Colonic mucosa (tissue), 4 donors: ENCODE results near the gene AATK. TPM values are rescaled to one million over a fixed set of nuclear protein-coding genes. Genes with fewer than 3 reads are reported as not detected.

Source experiments
- DNase-seq: peaks from one replicate; pipeline ENCODE4 v3.0.0-alpha.2; 2020
- H3K27ac ChIP-seq: fragments of 200-600 bp; one replicate; pipeline ENCODE4 v1.8.0; 2021
- H3K27me3 ChIP-seq: fragments of 200-600 bp; one replicate; pipeline ENCODE4 v1.8.0; 2021
- H3K36me3 ChIP-seq: fragments of 200-600 bp; one replicate; pipeline ENCODE4 v1.8.0; 2021
- H3K4me1 ChIP-seq: fragments of 200-600 bp; one replicate; pipeline ENCODE4 v1.8.0; 2021; ENCODE audit warnings: mild to moderate bottlenecking
- H3K4me3 ChIP-seq: fragments of 200-600 bp; one replicate; pipeline ENCODE4 v1.8.0; 2021
- H3K9ac ChIP-seq, 2 donors: one replicate each; pipeline ENCODE4 v1.7.0; 2013; ENCODE audit warnings: control low read depth in 2 of 2, low read depth in 2 of 2, low read length in 2 of 2
- H3K9me3 ChIP-seq: fragments of 200-600 bp; one replicate; pipeline ENCODE4 v1.8.0; 2021
- intact Hi-C: fragments of 100-400 bp; cut with DNase I; formaldehyde crosslinking; loops from one replicate; pipeline ENCODE4 v1.14.1; 2022
- total RNA-seq, 2 donors: library from RNA; stranded (reverse); fragmentation: NEBNext Ultra II Directional in 1 of 2; extraction: Animal tissue kit (Norgen Biotek cat#: 25700) in 1 of 2; gene quantifications; one replicate each; pipeline ENCODE4 v1.2.1, GENCODE V29; 2021
- TF ChIP-seq, protein P1 (sequence below): fragments of 200-600 bp; IDR thresholded peaks from one replicate; pipeline ENCODE4 v1.8.0; 2022; ENCODE audit warnings: antibody characterized with exemption, mild to moderate bottlenecking
- donor health status: healthy.
- donor health status: DM: no; HTN: no; CAD: no.
- donor health status: DM: no; HTN: no; CAD: no.

AATK gene
- total RNA-seq, 2 donors from 2014 or later = 9.1 to 13.3 TPM

DNA sequence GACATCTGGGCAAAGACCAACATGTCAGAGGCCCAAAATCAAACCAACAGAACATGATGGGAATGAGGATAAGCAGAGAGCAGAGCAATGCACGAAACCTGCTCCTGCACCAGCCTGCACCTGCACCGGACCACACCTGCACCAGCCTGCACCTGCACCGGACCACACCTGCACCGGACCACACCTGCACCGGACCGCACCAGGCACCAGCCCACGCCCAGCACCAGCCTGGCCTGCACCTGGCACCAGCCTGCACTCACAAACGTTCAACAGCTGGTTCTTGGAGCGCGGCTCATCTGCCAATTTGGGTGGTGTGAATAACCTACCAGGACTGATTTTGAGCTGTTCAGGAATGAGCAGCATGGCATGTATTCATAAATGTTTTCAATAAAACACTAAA is 38.6 kb upstream of the AATK start:
- TF ChIP-seq, protein P1, sequence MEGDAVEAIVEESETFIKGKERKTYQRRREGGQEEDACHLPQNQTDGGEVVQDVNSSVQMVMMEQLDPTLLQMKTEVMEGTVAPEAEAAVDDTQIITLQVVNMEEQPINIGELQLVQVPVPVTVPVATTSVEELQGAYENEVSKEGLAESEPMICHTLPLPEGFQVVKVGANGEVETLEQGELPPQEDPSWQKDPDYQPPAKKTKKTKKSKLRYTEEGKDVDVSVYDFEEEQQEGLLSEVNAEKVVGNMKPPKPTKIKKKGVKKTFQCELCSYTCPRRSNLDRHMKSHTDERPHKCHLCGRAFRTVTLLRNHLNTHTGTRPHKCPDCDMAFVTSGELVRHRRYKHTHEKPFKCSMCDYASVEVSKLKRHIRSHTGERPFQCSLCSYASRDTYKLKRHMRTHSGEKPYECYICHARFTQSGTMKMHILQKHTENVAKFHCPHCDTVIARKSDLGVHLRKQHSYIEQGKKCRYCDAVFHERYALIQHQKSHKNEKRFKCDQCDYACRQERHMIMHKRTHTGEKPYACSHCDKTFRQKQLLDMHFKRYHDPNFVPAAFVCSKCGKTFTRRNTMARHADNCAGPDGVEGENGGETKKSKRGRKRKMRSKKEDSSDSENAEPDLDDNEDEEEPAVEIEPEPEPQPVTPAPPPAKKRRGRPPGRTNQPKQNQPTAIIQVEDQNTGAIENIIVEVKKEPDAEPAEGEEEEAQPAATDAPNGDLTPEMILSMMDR = no peak
- Histone ChIP-seq H3K27ac (no peak overlapping the region), H3K9me3 (no peaks in the 10 kb centered on the region), H3K4me3 (no peak overlapping the region), H3K4me1 (no peaks in the 10 kb centered on the region), H3K9ac (no peak overlapping the region), H3K27me3 (no peaks in the 10 kb centered on the region), H3K36me3 (no peaks in the 10 kb centered on the region)
- intact Hi-C loops = no loop called here
- no peak for DNase-seq

DNA sequence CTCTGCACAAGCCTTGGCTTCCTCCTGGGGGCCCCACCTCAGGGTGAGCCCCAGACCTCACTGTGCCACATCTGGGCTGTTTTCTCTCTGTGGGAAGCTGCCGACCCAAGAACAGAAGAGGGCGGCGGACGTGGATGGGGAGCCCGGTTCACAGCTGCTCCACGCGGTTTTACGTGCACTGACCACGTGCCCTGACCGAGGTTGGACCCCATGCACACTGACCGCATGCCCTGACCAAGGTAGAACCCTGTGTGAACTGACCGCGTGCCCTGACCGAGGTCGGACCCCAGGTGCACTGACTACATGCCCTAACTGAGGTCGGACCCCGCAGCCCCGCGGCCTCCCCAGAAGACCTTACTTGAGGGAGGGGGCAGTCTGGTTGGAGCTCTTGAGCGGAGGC is 37.1 kb upstream of the AATK start:
- H3K4me3 ChIP-seq = no peak overlapping the region
- TF ChIP-seq, protein P1 = no peak

DNA sequence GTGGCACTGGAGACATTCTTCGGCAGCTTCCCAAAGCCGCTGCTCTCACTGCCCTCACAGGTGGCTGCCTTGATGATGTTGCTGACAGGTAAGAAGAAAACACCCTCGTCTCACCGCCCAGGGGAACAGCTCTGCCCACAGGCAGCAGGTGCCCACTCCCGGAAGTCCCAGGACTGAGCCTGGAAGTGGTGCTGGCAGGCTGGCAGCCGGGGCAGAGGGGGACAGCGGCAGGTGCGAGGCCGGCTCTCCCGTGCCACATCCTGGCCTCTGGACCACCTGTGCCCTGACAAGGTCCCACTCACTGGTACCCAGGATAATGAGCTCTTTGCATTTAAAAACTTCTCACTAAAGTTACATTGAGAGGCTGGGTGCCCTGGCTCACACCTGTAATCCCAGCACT is 36.3 kb upstream of the AATK start:
- Histone ChIP-seq H3K4me1 (no peaks in the 10 kb centered on the region), H3K36me3 (no peaks in the 10 kb centered on the region), H3K27ac (no peak overlapping the region), H3K9me3 (no peaks in the 10 kb centered on the region), H3K4me3 (no peak overlapping the region), H3K9ac (no peak overlapping the region), H3K27me3 (no peaks in the 10 kb centered on the region)
- intact Hi-C loops = no loop called here
- no peak for DNase-seq
- TF ChIP-seq, protein P1 = no peak

More for the DNA sequence above, 37.1 kb upstream of the AATK start:
- H3K27me3 ChIP-seq = no peaks in the 10 kb centered on the region
- no peaks in the 10 kb centered on the region for H3K36me3 ChIP-seq
- no peak for DNase-seq
- H3K9me3 ChIP-seq = no peaks in the 10 kb centered on the region
- no peak overlapping the region for H3K27ac ChIP-seq
- H3K9ac ChIP-seq = no peak overlapping the region
- no peaks in the 10 kb centered on the region for H3K4me1 ChIP-seq
- intact Hi-C loops = no loop called here

DNA sequence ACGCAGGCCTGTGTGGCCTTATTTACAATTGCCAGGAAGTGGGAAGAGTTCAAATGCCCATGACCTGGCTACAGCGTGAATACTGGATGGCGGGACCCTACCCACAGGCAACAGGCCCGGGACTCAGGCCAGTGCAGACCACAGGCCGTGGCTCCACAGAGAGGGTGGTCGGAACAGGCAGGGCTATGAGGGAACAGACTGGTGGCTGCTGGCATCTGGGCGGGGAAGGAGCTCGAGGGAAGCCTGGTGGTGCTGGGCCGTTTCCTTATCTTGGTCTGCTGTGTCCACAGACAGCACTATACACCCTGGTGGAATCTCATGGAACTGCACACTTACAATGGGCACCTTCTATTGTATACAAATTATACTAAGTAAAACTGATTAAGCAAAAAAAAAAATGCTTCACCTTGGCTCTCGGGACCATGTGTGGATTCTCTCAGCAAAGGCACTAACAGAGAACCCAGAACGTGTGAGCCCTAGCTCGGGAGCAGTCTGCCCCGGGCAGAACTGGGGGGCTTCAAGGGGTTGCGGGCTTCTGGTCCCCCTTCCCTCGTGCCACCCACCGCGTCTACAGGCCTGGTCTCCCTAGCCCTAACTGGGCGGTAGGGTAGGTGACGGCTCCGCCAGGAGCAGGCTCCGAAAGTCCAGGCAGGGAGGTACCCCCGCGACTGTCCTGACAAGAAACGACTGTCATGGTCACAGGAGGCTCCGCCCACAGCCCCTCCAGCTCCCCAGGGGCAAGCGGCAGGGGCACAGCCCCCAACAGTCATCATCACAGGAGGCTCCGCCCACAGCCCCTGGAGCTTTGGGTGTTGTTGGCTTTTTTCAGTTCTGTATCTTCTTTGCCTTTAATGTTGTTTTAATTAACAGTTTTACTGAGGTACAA is 34.9 kb upstream of the AATK start:
- DNase-seq = peak; percentile 75
- no peak overlapping the region for H3K9ac ChIP-seq
- no peaks in the 10 kb centered on the region for H3K27me3 ChIP-seq
- H3K4me1 ChIP-seq = no peaks in the 10 kb centered on the region
- no peaks in the 10 kb centered on the region for H3K9me3 ChIP-seq
- no peak overlapping the region for H3K4me3 ChIP-seq
- TF ChIP-seq, protein P1 = peak; percentile 45
- H3K36me3 ChIP-seq = no peaks in the 10 kb centered on the region
- intact Hi-C loops = no loop called here
- no peak overlapping the region for H3K27ac ChIP-seq

DNA sequence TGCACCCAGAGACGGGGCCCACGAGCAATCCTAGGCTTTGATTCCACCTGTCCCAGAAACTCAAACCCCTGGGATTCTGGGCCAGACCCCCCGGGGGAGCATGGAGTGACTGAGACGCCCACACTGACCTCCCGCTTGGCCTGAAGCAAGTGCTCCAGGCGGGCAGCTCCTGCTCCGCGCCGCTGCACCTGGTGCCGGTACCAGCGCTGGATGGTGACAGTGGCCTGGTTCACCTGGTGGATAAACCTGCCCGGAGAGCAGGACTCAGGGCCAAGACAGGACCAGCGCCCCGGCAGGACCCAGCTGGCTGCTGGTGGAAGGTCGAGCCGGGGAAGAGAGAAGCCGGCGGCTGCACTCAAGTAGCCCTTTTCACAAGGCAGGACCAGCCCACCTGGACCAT is 34.2 kb upstream of the AATK start:
- no peak for DNase-seq
- Histone ChIP-seq H3K27ac (no peak overlapping the region), H3K4me1 (no peaks in the 10 kb centered on the region), H3K36me3 (no peaks in the 10 kb centered on the region), H3K9ac (no peak overlapping the region), H3K27me3 (no peaks in the 10 kb centered on the region), H3K9me3 (no peaks in the 10 kb centered on the region), H3K4me3 (no peak overlapping the region)
- intact Hi-C loops = no loop called here
- TF ChIP-seq, protein P1 = no peak
